Measurements from ENCODE around the gene TRMT10B. TPM values are rescaled to one million over a fixed set of nuclear protein-coding genes. Genes with fewer than 3 reads are reported as not detected.

Gene TRMT10B
- total and polyA plus RNA-seq, 2 of the 13 experiments (the other 11 are each of a cell fraction or from before 2014, with no cell fraction given) = 3.1 to 3.9 TPM

DNA sequence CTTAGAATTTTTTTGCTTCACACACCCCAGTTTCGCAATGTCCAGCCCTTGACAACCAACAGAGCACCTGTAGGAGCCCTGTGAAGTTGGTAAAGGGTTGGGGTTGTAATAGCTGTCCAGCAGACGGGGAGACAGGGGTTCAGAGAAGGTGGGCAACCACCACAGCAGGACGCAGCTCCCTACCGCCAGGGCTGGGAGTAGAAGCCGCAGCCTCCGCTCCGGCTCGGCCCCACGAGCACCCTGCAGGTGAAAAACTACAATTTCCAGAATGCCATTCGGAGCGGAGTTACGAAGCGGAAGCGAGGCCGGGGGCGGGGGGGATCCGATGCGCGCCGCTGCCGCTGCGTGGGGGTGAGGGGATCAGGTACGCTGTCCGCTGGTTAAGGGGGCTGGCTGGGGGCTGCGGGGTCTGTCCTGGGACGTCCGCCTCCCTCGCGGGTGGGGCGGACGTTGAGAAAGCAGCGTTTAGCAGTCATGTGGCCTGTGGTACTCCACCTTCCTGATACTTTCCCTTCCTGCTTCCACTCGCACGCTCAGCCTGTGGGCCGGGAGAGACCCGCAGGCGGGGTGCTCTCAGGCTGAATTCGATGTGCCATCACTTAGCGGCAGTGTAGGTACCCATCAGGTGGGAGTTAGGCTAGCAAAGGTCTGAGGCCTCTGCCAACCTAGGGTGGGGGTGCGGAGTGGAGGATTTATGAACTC lies at the start of gene TRMT10B (continued):
- no peak for TF ChIP-seq CREB3 (CRISPR knock-in tag; IDR thresholded peaks at IDR 0.05)
- TF ChIP-seq, protein P1, sequence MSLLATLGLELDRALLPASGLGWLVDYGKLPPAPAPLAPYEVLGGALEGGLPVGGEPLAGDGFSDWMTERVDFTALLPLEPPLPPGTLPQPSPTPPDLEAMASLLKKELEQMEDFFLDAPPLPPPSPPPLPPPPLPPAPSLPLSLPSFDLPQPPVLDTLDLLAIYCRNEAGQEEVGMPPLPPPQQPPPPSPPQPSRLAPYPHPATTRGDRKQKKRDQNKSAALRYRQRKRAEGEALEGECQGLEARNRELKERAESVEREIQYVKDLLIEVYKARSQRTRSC (CRISPR knock-in tag; IDR thresholded peaks at IDR 0.05; ENCODE audit: low read depth) = no peak
- no peak for TF ChIP-seq NFIC (IDR thresholded peaks at IDR 0.05; ENCODE audit: low read length)
- TF ChIP-seq BRF2 (CRISPR knock-in tag; IDR thresholded peaks at IDR 0.05) = no peak
- no peak for TF ChIP-seq KDM6A (CRISPR knock-in tag; IDR thresholded peaks at IDR 0.05; ENCODE audit: low read depth)
- TF ChIP-seq, protein P2, sequence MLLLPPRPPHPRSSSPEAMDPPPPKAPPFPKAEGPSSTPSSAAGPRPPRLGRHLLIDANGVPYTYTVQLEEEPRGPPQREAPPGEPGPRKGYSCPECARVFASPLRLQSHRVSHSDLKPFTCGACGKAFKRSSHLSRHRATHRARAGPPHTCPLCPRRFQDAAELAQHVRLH (CRISPR knock-in tag; IDR thresholded peaks at IDR 0.05; ENCODE audit: borderline replicate concordance, low read depth) = no peak
- TF ChIP-seq MXD1 (CRISPR knock-in tag; IDR thresholded peaks at IDR 0.05) = no peak
- TF ChIP-seq ZNF232 (CRISPR knock-in tag; IDR thresholded peaks at IDR 0.05; ENCODE audit: borderline replicate concordance) = no peak
- no peak for TF ChIP-seq SSRP1 (CRISPR knock-in tag; IDR thresholded peaks at IDR 0.05)
- TF ChIP-seq AGO2 (optimal IDR thresholded peaks at IDR 0.05; ENCODE audit: low read depth, low read length) = no peak
- TF ChIP-seq ZNF33A (CRISPR knock-in tag; IDR thresholded peaks at IDR 0.05; ENCODE audit: borderline replicate concordance) = no peak
- TF ChIP-seq PCBP1 (IDR thresholded peaks at IDR 0.05; ENCODE audit: borderline replicate concordance, low read depth, low read length) = 0 out of 2 replicates have a peak, but pooled peaks have one; percentile 45
- TF ChIP-seq NCOA5 (CRISPR knock-in tag; IDR thresholded peaks at IDR 0.05) = no peak
- TF ChIP-seq FOXA3 (CRISPR knock-in tag; IDR thresholded peaks at IDR 0.05) = no peak
- no peak for TF ChIP-seq ZNF746 (CRISPR knock-in tag; IDR thresholded peaks at IDR 0.05)
- no peak for TF ChIP-seq ZNF678 (CRISPR knock-in tag; IDR thresholded peaks at IDR 0.05)
- no peak for TF ChIP-seq ZMYM2 (CRISPR knock-in tag; IDR thresholded peaks at IDR 0.05)
- TF ChIP-seq ZNF275 (CRISPR knock-in tag; IDR thresholded peaks at IDR 0.05; ENCODE audit: borderline replicate concordance) = no peak
- TF ChIP-seq BRCA1 (CRISPR knock-in tag; IDR thresholded peaks at IDR 0.05) = no peak
- TF ChIP-seq ZNF263 (CRISPR knock-in tag; IDR thresholded peaks at IDR 0.05) = no peak
- TF ChIP-seq CC2D1A (CRISPR knock-in tag; IDR thresholded peaks at IDR 0.05) = no peak
- no peak for TF ChIP-seq ZEB1 (IDR thresholded peaks at IDR 0.05; ENCODE audit: insufficient replicate concordance, low read depth)
- TF ChIP-seq THYN1 (CRISPR knock-in tag; IDR thresholded peaks at IDR 0.05; ENCODE audit: borderline replicate concordance, low read depth) = no peak
- TF ChIP-seq ZBTB39 (CRISPR knock-in tag; IDR thresholded peaks at IDR 0.05) = no peak
